C4-2B (cell line): ENCODE results near the gene NISCH.

ENCODE experiments used
- ZFX ChIP-seq: fragments of 450-650 bp; IDR thresholded peaks from 2 replicates; pipeline ENCODE4 v1.6.1; 2017
- TF ChIP-seq, protein P1 (sequence below): fragments of 450-650 bp; conservative IDR thresholded peaks from 2 replicates; pipeline ENCODE4 v1.5.1; 2017; ENCODE audit warnings: mild to moderate bottlenecking

GRCh38 chr3:52523386-52524257 lies 68.2 kb downstream of the NISCH start:
- TF ChIP-seq, protein P1, sequence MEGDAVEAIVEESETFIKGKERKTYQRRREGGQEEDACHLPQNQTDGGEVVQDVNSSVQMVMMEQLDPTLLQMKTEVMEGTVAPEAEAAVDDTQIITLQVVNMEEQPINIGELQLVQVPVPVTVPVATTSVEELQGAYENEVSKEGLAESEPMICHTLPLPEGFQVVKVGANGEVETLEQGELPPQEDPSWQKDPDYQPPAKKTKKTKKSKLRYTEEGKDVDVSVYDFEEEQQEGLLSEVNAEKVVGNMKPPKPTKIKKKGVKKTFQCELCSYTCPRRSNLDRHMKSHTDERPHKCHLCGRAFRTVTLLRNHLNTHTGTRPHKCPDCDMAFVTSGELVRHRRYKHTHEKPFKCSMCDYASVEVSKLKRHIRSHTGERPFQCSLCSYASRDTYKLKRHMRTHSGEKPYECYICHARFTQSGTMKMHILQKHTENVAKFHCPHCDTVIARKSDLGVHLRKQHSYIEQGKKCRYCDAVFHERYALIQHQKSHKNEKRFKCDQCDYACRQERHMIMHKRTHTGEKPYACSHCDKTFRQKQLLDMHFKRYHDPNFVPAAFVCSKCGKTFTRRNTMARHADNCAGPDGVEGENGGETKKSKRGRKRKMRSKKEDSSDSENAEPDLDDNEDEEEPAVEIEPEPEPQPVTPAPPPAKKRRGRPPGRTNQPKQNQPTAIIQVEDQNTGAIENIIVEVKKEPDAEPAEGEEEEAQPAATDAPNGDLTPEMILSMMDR = no peak
- TF ChIP-seq ZFX = no peak
